DOHH2 (cell line): ENCODE measurements around the gene NDRG3.

ENCODE experiments used
- H3F3A ChIP-seq: fragments of 200-600 bp; sonication (generic), shearing (Covaris generic); 2 replicates; pipeline ENCODE4 v1.6.0; 2016; ENCODE audit warnings: antibody characterized with exemption, mild to moderate bottlenecking; ENCODE audit not compliant: control insufficient read depth, insufficient read depth
- H3K27ac ChIP-seq: fragments of 200-600 bp; sonication (generic); 2 replicates; pipeline ENCODE4 v1.5.1; 2014; ENCODE audit warnings: low read depth, mild to moderate bottlenecking, low read length, moderate library complexity
- H3K27me3 ChIP-seq: fragments of 200-600 bp; sonication (generic); 2 replicates; pipeline ENCODE4 v1.6.1; 2014; ENCODE audit warnings: mild to moderate bottlenecking, low read length, mixed read lengths; ENCODE audit not compliant: control insufficient read depth
- H3K36me3 ChIP-seq: fragments of 200-600 bp; sonication (generic); 2 replicates; pipeline ENCODE4 v1.6.1; 2014; ENCODE audit warnings: mild to moderate bottlenecking, low read length, moderate library complexity, mixed read lengths; ENCODE audit not compliant: control insufficient read depth
- H3K4me1 ChIP-seq: fragments of 200-600 bp; sonication (generic); 2 replicates; pipeline ENCODE4 v1.6.1; 2014; ENCODE audit warnings: mild to moderate bottlenecking, low read length, mixed read lengths; ENCODE audit not compliant: control insufficient read depth
- H3K4me2 ChIP-seq: fragments of 200-600 bp; sonication (generic); 2 replicates; pipeline ENCODE4 v1.6.0; 2014; ENCODE audit warnings: mild to moderate bottlenecking, low read length, moderate library complexity
- H3K4me3 ChIP-seq: fragments of 200-600 bp; sonication (generic); 2 replicates; pipeline ENCODE4 v1.5.1; 2014; ENCODE audit warnings: mild to moderate bottlenecking, low read length, mixed read lengths
- H3K79me2 ChIP-seq: fragments of 200-600 bp; sonication (generic); 2 replicates; pipeline ENCODE4 v1.6.1; 2014; ENCODE audit warnings: mild to moderate bottlenecking, low read length, mixed read lengths; ENCODE audit not compliant: control insufficient read depth
- H3K9me2 ChIP-seq: fragments of 200-600 bp; sonication (generic); replicated peaks from 2 replicates; pipeline ENCODE4 v1.6.1; 2014; ENCODE audit warnings: mild to moderate bottlenecking, low read length, mixed read lengths; ENCODE audit not compliant: control insufficient read depth
- H3K9me3 ChIP-seq: fragments of 200-600 bp; sonication (generic); 2 replicates; pipeline ENCODE4 v1.6.1; 2014; ENCODE audit warnings: antibody characterized with exemption, low read length, mixed read lengths; ENCODE audit not compliant: control insufficient read depth, insufficient read depth
- H4K20me1 ChIP-seq: fragments of 200-600 bp; sonication (generic); 2 replicates; pipeline ENCODE4 v1.6.0; 2014; ENCODE audit warnings: low read depth, mild to moderate bottlenecking, antibody characterized with exemption, low read length, moderate library complexity; ENCODE audit not compliant: control insufficient read depth, insufficient read depth
- EZH2phosphoT487 ChIP-seq: fragments of 200-600 bp; sonication (generic); IDR thresholded peaks from 2 replicates; pipeline ENCODE4 v1.6.1; 2017; ENCODE audit warnings: borderline replicate concordance, mild to moderate bottlenecking, antibody characterized with exemption, low read length, moderate library complexity, mixed read lengths
- TF ChIP-seq, protein P1 (sequence below): fragments of 200-600 bp; sonication (generic); IDR thresholded peaks from one replicate; pipeline ENCODE4 v1.5.1; 2014; ENCODE audit warnings: antibody characterized with exemption, mild to moderate bottlenecking, low read depth, low read length; ENCODE audit not compliant: poor library complexity, severe bottlenecking

The NDRG3 gene

DNA sequence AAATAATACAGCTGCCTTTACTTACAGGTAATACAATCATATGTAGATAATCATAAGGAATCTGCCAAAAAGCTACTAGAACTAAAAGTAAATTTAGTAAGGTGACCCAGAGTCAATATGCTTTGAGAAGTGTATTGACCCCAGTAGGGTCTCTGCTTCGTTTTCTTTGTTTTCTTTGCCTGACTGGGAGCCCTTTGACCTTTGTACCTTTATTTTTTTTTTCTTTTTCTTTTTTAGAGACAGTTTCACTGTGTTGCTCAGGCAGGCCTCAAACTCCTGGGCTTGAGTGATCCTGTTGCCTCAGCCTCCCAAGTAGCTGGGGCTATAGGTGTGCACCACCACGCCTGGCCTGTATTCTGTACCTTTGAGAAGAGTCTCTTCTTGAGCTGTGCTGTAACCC is 122.4 kb downstream of the NDRG3 start:
- Histone ChIP-seq H3F3A (no peaks in the 10 kb centered on the region), H3K27ac (no peak overlapping the region), H3K36me3 (no peaks in the 10 kb centered on the region), H3K4me1 (no peaks in the 10 kb centered on the region), H3K79me2 (no peaks in the 10 kb centered on the region), H4K20me1 (no peaks in the 10 kb centered on the region), H3K9me3 (no peaks in the 10 kb centered on the region), H3K9me2 (no peaks in the 10 kb centered on the region), H3K27me3 (no peaks in the 10 kb centered on the region), H3K4me3 (no peak overlapping the region), H3K4me2 (no peak overlapping the region)
- TF ChIP-seq, protein P1, sequence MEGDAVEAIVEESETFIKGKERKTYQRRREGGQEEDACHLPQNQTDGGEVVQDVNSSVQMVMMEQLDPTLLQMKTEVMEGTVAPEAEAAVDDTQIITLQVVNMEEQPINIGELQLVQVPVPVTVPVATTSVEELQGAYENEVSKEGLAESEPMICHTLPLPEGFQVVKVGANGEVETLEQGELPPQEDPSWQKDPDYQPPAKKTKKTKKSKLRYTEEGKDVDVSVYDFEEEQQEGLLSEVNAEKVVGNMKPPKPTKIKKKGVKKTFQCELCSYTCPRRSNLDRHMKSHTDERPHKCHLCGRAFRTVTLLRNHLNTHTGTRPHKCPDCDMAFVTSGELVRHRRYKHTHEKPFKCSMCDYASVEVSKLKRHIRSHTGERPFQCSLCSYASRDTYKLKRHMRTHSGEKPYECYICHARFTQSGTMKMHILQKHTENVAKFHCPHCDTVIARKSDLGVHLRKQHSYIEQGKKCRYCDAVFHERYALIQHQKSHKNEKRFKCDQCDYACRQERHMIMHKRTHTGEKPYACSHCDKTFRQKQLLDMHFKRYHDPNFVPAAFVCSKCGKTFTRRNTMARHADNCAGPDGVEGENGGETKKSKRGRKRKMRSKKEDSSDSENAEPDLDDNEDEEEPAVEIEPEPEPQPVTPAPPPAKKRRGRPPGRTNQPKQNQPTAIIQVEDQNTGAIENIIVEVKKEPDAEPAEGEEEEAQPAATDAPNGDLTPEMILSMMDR = no peak
- TF ChIP-seq EZH2phosphoT487 = no peak

DNA sequence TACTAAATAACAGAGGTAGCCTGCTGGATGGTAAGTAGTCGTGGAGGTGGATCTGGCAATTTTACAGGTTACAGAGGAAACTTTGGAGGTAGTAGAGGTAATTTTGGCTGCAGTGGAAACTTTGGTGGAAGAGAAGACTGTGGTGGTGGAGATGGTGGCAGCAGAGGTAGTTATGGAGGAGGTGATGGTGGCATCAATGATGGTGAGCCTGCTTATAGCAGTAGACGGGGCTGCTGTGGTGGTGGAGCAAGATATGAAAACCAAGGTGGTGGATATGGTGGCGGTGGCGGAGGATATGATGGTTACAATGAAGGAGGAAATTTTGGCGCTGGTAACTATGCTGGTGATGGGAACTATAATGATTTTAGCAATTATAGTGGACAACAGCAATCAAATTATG is 125.0 kb downstream of the NDRG3 start:
- no peaks in the 10 kb centered on the region for H3K36me3 ChIP-seq
- H3K9me3 ChIP-seq = no peaks in the 10 kb centered on the region
- H3K27ac ChIP-seq = no peak overlapping the region
- no peaks in the 10 kb centered on the region for H3K27me3 ChIP-seq
- H4K20me1 ChIP-seq = no peaks in the 10 kb centered on the region
- no peak overlapping the region for H3K4me3 ChIP-seq
- peaks cover under 1% of the 10 kb centered on the region; the same call in 1 of the 2 replicates for H3F3A ChIP-seq
- H3K4me1 ChIP-seq = no peaks in the 10 kb centered on the region
- H3K79me2 ChIP-seq = no peaks in the 10 kb centered on the region
- TF ChIP-seq, protein P1 = no peak
- no peak for TF ChIP-seq EZH2phosphoT487
- no peak overlapping the region for H3K4me2 ChIP-seq
- no peaks in the 10 kb centered on the region for H3K9me2 ChIP-seq

DNA sequence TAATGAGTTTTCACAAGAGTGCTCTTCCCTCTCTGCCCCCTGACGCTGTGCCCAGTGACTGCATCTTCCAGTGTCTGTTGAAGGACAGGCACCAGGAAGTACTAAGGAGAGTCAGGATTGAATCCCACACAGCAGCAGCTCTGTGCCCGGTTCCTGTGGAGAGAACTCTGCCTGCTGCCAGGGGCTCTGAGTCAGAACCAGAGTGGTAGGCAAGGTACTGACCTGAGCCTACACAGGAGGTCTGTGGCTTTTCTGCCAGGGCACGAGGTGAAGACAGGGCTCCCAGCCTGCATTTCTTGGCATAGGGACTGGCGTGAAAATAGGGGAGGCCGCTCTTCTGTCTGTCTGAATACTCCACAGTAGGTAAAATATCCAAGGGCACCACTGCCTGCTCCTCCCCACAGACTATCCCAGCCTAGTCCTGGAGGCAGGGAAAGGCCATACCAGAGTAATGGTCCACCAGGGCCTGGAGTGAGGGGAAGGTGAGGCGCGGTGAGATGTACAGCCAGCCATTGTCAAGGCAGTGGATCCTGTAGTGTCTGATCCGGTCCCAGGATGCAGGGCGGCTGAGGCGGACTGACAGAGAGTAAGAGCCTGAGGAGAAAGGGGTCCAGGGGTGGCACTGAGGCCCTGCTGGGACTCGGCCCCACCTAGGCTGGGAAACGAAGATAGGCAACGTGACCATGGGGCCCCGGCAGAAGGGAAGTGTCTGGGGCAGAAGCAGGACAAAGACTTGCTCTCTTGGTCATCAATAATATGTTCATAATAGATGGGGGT is 130.9 kb downstream of the NDRG3 start:
- Histone ChIP-seq H3K27ac (no peak overlapping the region), H3F3A (peaks cover 4% of the 10 kb centered on the region; the same call in 1 of the 2 replicates), H3K9me2 (no peaks in the 10 kb centered on the region), H3K27me3 (no peaks in the 10 kb centered on the region), H3K4me1 (no peaks in the 10 kb centered on the region), H3K36me3 (peaks cover 48% of the 10 kb centered on the region), H3K9me3 (no peaks in the 10 kb centered on the region), H3K79me2 (peaks cover 6% of the 10 kb centered on the region; the same call in 1 of the 2 replicates), H4K20me1 (no peaks in the 10 kb centered on the region), H3K4me3 (no peak overlapping the region), H3K4me2 (no peak overlapping the region)
- TF ChIP-seq, protein P1 = no peak
- TF ChIP-seq EZH2phosphoT487 = no peak
